ENCODE data around the gene GRIP1. TPM values are rescaled to one million over a fixed set of nuclear protein-coding genes. Genes with fewer than 3 reads are reported as not detected.

Gene GRIP1
- total RNA-seq = under 1 TPM; 0.53 to 0.95 TPM

- CTCF ChIA-PET = interaction anchor here (1.1 to 1.7 kb wide), 2 partner anchors 14 to 15 kb away, joined by 3 to 5 read pairs; no protein-coding TSS in a partner anchor
- H3K27ac Mint-ChIP-seq = no peak within 1 kb of the TSS
These were observed at the start of gene GRIP1 for GRCh38 chr12:66678338-66679275. Gene GRIP1, minus strand, starts transcription at chr12:66679076. Its CDS starts 172 bp downstream, at chr12:66678904.

GRCh38 chr12:66726556-66726955, 47.7 kb upstream of the GRIP1 start:
- H3K9me3 Mint-ChIP-seq = no peaks in the 10 kb centered on the region
- ChIA-PET CTCF (interaction anchor here (1.1 kb wide), 1 partner anchor 32 kb away, joined by 3 read pairs; no protein-coding TSS in a partner anchor), POLR2A (no interaction called here)
- H3K36me3 Mint-ChIP-seq = no peaks in the 10 kb centered on the region
- H3K4me3 Mint-ChIP-seq = no peak overlapping the region
- intact Hi-C loops (cut with micrococcal nuclease) = no loop called here
- H3K4me1 Mint-ChIP-seq (ENCODE audit: low read depth) = no peaks in the 10 kb centered on the region
- no peak for DNase-seq
- no peak overlapping the region for H3K27ac Mint-ChIP-seq
- H3K27me3 Mint-ChIP-seq = peaks cover 2% of the 10 kb centered on the region

More at GRCh38 chr12:66678338-66679275, at the start of gene GRIP1:
- intact Hi-C loops (cut with micrococcal nuclease) = no loop called here
- POLR2A ChIA-PET = no interaction called here
- Mint-ChIP-seq H3K27me3 (peaks cover 7% of the 10 kb centered on the region), H3K4me1 (ENCODE audit: low read depth) (no peaks in the 10 kb centered on the region), H3K9me3 (no peaks in the 10 kb centered on the region), H3K36me3 (no peaks in the 10 kb centered on the region), H3K4me3 (no peak within 1 kb of the TSS)
- DNase-seq = no peak

DNA sequence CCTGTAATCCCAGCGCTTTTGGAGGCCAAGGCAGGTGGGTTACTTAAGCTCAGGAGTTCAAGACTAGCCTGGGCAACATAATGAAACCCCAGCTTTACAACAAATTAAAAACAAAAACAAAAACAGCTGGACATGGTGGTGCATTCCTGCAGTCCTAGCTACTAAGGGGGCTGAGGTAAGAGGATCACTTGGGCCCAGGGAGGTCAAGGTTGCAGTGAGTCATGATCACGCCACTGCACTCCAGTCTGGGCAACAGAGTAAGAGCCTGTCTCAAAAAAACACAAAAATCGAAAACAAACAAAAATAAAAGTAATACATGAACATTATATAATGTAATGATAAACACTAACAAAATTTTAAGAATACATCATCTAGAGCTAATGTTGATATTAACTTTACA, 46.2 kb upstream of the GRIP1 start:
- Mint-ChIP-seq H3K27me3 (peaks cover 2% of the 10 kb centered on the region), H3K9me3 (no peaks in the 10 kb centered on the region), H3K4me1 (ENCODE audit: low read depth) (no peaks in the 10 kb centered on the region), H3K36me3 (no peaks in the 10 kb centered on the region), H3K27ac (no peak overlapping the region), H3K4me3 (no peak overlapping the region)
- DNase-seq = no peak
- intact Hi-C loops (cut with micrococcal nuclease) = no loop called here
- ChIA-PET POLR2A (no interaction called here), CTCF (interaction anchor here (0.7 kb wide), 1 partner anchor 16 kb away, joined by 3 read pairs; no protein-coding TSS in a partner anchor)

DNA sequence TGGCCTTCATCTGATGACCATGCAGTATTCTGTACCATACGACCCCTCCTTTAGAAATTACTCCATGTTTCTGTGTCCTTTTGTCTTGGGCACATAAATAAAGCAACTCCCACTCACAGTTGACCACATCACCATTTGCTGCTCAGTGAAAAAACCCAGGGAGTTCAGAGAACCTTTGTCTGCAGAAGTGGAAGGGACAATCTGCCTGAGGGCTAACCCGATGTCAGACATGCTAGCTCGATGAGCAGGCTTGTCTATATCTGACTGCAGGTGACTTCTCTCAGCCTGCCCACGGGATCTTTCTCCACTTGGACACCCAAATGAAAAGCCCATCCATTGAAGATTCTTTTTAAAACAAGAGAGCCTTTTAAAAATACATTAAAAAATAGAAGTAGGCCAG, 45.7 kb upstream of the GRIP1 start:
- ChIA-PET CTCF (interaction anchor here (0.7 kb wide), 1 partner anchor 16 kb away, joined by 3 read pairs; no protein-coding TSS in a partner anchor), POLR2A (no interaction called here)
- peaks cover 2% of the 10 kb centered on the region for H3K27me3 Mint-ChIP-seq
- intact Hi-C loops (cut with micrococcal nuclease) = no loop called here
- H3K9me3 Mint-ChIP-seq = no peaks in the 10 kb centered on the region
- H3K27ac Mint-ChIP-seq = no peak overlapping the region
- no peaks in the 10 kb centered on the region for H3K4me1 Mint-ChIP-seq (ENCODE audit: low read depth)
- H3K4me3 Mint-ChIP-seq = no peak overlapping the region
- DNase-seq = no peak
- H3K36me3 Mint-ChIP-seq = no peaks in the 10 kb centered on the region

- no peak for DNase-seq
- intact Hi-C loops (cut with micrococcal nuclease) = no loop called here
- Mint-ChIP-seq H3K4me3 (no peak overlapping the region), H3K27ac (no peak overlapping the region), H3K36me3 (no peaks in the 10 kb centered on the region), H3K27me3 (peaks cover 2% of the 10 kb centered on the region), H3K9me3 (no peaks in the 10 kb centered on the region), H3K4me1 (ENCODE audit: low read depth) (no peaks in the 10 kb centered on the region)
- CTCF ChIA-PET = no interaction called here
- POLR2A ChIA-PET = no interaction called here
These were observed 45.1 kb upstream of the GRIP1 start for GRCh38 chr12:66724026-66724425.

- POLR2A ChIA-PET = no interaction called here
These were observed 41.0 kb upstream of the GRIP1 start for GRCh38 chr12:66719862-66720261.

DNA sequence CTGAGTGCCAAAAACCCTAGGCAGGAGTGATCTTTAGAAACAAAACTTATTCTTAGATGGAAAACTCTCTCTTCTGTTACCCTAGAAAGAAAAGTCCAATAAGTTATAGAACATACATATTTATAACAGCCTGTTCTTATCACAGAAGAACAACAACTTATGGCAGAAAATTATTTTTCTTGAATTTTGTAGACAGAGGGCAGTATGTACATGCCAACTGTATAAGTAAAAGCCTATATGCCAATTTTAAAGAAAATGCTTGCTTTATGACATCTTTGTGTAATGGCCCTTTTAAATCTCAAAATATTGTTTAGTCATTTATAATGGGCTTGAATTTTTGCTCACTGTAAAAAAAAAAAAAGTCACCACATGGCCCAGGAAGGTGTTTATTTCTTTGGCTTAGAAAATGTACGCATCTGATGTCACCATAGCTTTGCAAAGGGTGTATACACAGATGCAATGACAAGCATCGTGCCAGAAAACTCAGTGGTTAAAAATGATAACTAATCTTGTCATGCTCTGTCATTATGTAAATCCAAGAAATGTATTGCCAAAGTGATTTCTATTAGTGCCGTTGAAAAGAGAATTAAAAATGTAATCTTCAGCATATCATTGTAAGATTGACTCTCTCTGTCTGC, 38.3 kb upstream of the GRIP1 start:
- no peaks in the 10 kb centered on the region for H3K9me3 Mint-ChIP-seq
- ChIA-PET POLR2A (no interaction called here), CTCF (no interaction called here)
- H3K36me3 Mint-ChIP-seq = no peaks in the 10 kb centered on the region
- no peak overlapping the region for H3K27ac Mint-ChIP-seq
- H3K4me3 Mint-ChIP-seq = no peak overlapping the region
- peaks cover 11% of the 10 kb centered on the region for H3K4me1 Mint-ChIP-seq (ENCODE audit: low read depth)
- intact Hi-C loops (cut with micrococcal nuclease) = loop anchor here (1.0 kb wide), 1 partner anchor 144 kb away; no protein-coding TSS in a partner anchor
- no peak for DNase-seq
- no peaks in the 10 kb centered on the region for H3K27me3 Mint-ChIP-seq

More at GRCh38 chr12:66719862-66720261, 41.0 kb upstream of the GRIP1 start:
- Mint-ChIP-seq H3K27me3 (peaks cover 2% of the 10 kb centered on the region), H3K9me3 (no peaks in the 10 kb centered on the region), H3K4me3 (no peak overlapping the region), H3K36me3 (no peaks in the 10 kb centered on the region), H3K4me1 (ENCODE audit: low read depth) (peaks cover under 1% of the 10 kb centered on the region), H3K27ac (no peak overlapping the region)
- no peak for DNase-seq
- CTCF ChIA-PET = interaction anchor here (0.6 kb wide), 1 partner anchor 12 kb away, joined by 3 read pairs; no protein-coding TSS in a partner anchor
- intact Hi-C loops (cut with micrococcal nuclease) = no loop called here

DNA sequence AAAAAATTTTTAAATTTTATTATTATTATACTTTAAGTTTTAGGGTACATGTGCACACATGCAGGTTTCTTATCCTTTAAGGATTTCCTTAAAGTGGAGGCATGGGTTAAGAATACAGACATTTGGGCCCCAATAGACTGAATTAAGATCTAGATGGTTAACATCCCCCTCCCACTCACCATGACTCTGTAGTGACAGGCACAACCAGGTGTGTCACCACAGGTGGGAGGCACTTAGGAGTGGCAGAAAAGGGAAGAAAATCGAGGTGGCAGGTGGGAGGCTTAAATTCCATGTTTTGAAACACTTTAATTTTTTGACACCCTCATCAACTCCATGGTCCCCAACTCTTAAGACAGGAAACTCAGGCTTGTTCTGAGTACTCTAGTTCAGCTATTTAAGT, 37.6 kb upstream of the GRIP1 start:
- intact Hi-C loops (cut with micrococcal nuclease) = no loop called here
- Mint-ChIP-seq H3K27me3 (no peaks in the 10 kb centered on the region), H3K27ac (no peak overlapping the region), H3K36me3 (no peaks in the 10 kb centered on the region), H3K9me3 (no peaks in the 10 kb centered on the region), H3K4me3 (no peak overlapping the region), H3K4me1 (ENCODE audit: low read depth) (peaks cover 11% of the 10 kb centered on the region)
- POLR2A ChIA-PET = no interaction called here
- DNase-seq = peak; percentile 10
- CTCF ChIA-PET = no interaction called here

GRCh38 chr12:66714709-66715108, 35.8 kb upstream of the GRIP1 start:
- Mint-ChIP-seq H3K27ac (no peak overlapping the region), H3K4me1 (ENCODE audit: low read depth) (peaks cover 11% of the 10 kb centered on the region), H3K4me3 (no peak overlapping the region), H3K36me3 (no peaks in the 10 kb centered on the region), H3K9me3 (no peaks in the 10 kb centered on the region), H3K27me3 (no peaks in the 10 kb centered on the region)
- ChIA-PET POLR2A (no interaction called here), CTCF (no interaction called here)
- no peak for DNase-seq
- intact Hi-C loops (cut with micrococcal nuclease) = loop anchor here (5.0 kb wide), 1 partner anchor 1273 kb away; the partner anchor contains the start of gene IFNG-AS1

DNA sequence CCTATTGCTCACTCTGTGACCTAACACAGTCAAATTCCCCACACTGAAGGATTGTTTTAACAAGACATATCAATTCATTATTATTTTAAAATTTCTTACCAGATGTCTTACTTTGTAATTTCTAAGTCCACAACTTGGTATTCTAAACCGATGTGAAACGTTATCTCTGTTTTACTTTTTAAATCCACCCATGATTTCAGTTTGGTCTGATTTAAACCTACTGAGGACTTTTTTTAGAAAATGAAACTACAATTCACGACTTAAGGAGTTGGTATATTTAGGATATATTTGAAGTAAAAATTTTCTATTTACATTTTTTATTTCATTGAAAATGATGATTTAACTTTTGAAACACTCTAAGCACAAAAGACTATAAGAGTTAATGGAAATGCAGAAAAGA, 35.1 kb upstream of the GRIP1 start:
- Mint-ChIP-seq H3K27me3 (no peaks in the 10 kb centered on the region), H3K27ac (no peak overlapping the region), H3K36me3 (no peaks in the 10 kb centered on the region), H3K4me3 (no peak overlapping the region), H3K4me1 (ENCODE audit: low read depth) (peaks cover 17% of the 10 kb centered on the region), H3K9me3 (no peaks in the 10 kb centered on the region)
- POLR2A ChIA-PET = no interaction called here
- CTCF ChIA-PET = no interaction called here
- intact Hi-C loops (cut with micrococcal nuclease) = loop anchor here (5.0 kb wide), 1 partner anchor 1273 kb away; the partner anchor contains the start of gene IFNG-AS1
- no peak for DNase-seq

GRCh38 chr12:66709893-66710292, 31.0 kb upstream of the GRIP1 start:
- Mint-ChIP-seq H3K9me3 (no peaks in the 10 kb centered on the region), H3K27ac (no peak overlapping the region), H3K36me3 (no peaks in the 10 kb centered on the region), H3K4me3 (no peak overlapping the region), H3K4me1 (ENCODE audit: low read depth) (peaks cover 20% of the 10 kb centered on the region), H3K27me3 (no peaks in the 10 kb centered on the region)
- intact Hi-C loops (cut with micrococcal nuclease) = loop anchor here (5.0 kb wide), 1 partner anchor 1277 kb away; the partner anchor contains the start of gene IFNG-AS1
- no peak for DNase-seq
- ChIA-PET CTCF (interaction anchor here (1.2 to 2.2 kb wide), 4 partner anchors 13 to 151 kb away, joined by 4 to 19 read pairs (median 10); no protein-coding TSS in a partner anchor), POLR2A (no interaction called here)

DNA sequence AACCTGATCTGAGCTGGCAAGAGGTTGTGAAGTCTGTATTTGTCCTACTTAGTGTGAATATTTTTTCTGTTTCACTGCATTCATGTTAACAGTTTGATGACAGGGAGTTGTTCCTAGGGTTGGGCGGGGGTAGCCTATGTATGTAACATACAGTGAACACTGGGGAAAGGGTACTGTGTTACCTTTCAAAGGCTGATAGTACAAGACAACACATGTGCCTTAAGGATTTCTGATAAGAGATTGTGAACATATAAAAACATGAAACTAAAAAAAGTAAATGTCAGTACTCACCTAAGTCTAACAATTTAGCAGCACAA, 30.5 kb upstream of the GRIP1 start:
- no peak for DNase-seq
- intact Hi-C loops (cut with micrococcal nuclease) = no loop called here
- H3K4me1 Mint-ChIP-seq (ENCODE audit: low read depth) = peaks cover 16% of the 10 kb centered on the region
- peaks cover 2% of the 10 kb centered on the region for H3K27me3 Mint-ChIP-seq
- H3K36me3 Mint-ChIP-seq = no peaks in the 10 kb centered on the region
- H3K9me3 Mint-ChIP-seq = no peaks in the 10 kb centered on the region
- ChIA-PET CTCF (interaction anchor here (0.6 to 2.2 kb wide), 8 partner anchors 13 to 431 kb away, joined by 3 to 19 read pairs (median 4); no protein-coding TSS in a partner anchor), POLR2A (no interaction called here)
- no peak overlapping the region for H3K27ac Mint-ChIP-seq
- no peak overlapping the region for H3K4me3 Mint-ChIP-seq

Measured in activated CD4-positive, alpha-beta memory T cell treated with anti-CD3 and anti-CD28 coated beads for 36 hours (primary cell).